SIG-M5 (cell line): ENCODE results near the gene PHF2.
"Not testable (repeated sequence)": the region's sequence is repeated elsewhere in the genome, so short reads cannot be mapped to it uniquely, and the experiment has no call there.

Source experiments
- DNase-seq: peaks from one replicate; lab custom pipeline; 2025; lab: John Stamatoyannopoulos, UW

PHF2 gene

DNA sequence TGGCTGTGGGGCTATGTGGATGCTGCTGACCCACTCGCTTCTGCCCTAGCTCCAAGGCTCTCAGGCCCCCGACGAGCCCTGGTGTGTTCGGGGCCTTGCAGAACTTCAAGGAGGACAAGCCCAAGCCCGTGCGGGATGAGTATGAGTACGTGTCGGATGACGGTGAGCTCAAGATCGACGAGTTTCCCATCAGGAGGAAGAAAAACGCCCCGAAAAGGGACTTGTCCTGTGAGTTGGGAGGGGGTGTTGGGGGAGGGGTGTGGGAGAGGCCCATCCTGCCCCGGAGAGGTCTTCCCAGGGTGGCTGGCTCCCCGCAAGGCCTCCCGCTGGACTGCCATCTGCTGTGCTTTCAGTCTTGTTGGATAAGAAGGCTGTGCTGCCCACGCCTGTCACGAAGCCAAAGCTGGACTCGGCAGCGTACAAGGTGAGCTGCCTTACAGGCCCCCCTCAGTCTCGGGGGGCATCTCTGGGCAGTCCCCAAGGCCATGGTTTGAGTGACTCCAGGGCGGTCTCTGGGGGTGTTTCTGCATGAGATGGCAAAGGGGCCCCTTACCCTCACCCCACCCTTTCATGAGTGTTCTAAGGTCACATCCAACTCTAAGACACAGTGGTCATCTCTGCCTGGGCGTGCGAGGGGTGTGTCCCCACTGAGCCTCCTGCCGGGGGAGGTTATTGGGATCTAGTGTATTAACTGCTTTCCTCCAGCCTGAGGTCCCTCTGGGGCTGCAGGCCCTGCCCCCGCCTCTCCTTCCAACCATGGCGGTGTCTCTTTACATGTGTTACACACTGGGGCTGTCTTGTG lies 89.5 kb downstream of the PHF2 start:
- no peak for DNase-seq

DNA sequence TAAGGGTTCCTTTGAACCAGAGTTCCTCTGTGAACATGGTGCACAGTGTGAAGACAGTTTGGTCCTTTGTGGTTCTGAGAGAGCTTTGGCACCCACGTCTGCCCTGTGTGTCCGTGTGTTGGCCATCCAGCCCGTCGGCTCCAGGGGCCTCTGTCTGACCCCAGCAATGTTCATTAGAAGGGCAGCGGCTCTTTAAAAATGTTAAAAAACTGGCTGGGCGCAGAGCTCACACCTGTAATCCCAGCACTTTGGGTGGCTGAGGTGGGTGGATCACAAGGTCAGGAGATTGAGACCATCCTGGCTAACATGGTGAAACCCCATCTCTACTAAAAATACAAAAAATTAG lies 90.0 kb downstream of the PHF2 start:
- DNase-seq = not testable (repeated sequence)

DNA sequence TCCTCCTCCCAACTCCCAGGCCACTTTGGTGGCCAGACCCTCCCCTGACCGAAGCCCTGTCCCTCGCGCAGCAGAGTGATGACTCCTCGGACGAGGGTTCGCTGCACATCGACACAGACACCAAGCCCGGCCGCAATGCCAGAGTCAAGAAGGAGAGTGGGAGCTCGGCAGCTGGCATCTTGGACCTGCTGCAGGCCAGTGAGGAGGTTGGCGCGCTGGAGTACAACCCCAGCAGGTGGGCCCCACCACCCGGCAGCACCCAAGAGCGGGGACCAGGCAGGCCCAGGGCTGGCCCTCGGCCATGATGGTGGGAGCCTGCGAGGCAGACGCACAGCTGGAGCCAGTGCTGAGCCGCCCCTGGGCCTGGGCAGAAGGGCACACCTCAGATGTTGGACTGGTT lies 90.6 kb downstream of the PHF2 start:
- no peak for DNase-seq

DNA sequence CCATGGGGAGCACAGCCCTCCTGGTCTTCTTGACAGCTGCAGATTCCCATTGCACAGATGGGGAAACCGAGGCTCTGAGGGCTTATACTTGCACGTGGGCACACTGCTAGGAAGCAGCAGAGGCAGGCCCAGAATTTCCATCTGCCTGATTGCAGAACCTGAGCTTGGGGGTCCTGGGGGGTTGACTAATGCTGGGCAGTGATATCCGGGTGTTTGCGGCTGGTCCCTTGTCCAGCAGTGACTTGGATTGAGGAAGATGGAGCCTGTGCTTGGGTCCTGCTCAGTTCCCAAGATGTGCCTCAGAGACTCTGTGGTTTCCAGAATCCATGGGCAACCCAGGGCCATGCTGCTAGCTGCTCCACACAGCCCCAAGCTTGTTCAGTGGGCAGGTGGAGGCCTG lies 91.2 kb downstream of the PHF2 start:
- no peak for DNase-seq

DNA sequence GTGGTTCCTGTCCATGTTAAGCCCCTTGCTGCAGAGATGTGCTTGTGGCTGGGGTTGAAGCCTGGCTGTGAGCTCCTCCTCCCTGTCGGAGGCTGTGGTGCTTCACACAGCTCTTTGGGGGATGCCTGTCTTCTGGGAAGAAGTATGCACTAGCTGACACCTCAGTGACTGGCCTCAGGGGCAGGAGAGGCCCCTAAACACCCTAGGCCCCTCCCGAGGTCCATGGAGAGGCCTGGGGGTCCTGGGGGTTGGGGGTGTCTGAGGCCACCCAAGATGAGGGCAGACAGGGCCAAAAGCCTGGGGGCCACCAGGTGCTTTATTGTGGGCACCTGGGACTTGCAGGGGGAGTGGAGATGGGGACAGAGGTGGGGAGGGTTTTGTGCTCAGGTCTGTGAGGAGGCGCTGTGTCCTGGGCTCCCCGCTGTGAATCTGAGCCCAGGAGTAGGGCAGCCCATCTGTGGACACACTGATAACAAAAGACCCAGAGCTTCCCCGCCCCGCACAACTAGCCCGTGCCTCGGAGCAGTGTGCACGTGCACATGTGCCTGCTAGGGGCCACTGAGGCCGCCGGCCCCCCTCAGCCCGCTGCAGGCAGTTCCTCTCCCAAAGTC lies 92.0 kb downstream of the PHF2 start:
- no peak for DNase-seq

DNA sequence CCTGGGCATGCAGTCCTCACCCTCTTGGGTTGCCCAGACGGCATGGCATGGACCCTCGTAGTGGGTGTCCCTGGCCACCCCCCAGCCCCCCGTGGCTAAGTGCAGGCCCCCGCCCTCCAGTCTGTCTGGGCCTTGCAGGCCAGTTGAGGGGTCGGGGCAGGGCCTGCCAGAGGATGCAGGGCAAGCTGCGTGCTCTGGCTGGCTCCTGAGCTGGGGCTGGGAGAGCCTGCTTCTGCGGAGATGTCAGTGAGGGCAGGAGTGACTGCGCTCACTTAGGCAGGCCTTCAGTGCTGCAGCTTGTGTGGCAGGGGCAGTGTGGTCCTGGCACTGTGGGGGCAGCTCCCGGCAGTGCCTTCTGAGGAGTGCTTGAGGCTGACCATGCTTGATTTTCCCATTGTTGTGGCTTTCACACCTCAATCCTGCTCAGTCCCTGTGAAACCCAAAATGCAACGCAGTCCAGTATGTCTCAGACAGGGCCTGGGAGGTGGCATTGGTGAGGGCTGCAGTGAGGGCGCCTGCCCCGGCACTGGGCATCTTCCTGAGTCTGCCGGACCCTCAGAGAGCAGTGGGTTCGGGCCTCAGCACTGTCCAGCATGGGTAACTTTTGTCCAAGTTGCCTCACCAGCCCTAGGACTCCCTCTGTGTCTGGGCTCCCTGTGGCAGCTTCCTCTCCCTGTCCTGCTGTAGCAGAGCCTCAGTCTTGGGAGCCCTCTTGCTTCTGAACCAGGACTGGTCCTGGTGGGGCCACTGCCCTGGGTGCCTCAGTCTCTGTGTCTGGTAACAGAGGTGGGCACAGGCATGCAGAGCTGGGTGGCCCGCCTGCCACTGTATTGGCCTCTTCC lies 93.0 kb downstream of the PHF2 start:
- no peak for DNase-seq

DNA sequence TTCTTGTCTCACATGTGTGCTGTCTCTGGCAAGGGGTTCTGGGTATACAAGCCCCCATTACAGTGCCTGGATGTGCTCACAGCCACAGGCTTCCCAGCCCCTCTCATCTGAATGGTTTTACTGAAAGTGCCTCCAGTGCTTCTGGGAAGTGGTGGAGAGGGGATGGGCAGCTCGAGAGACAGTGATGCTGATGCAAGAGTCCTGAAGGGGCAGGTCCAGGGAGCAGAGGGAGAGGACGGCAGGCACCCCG lies 93.5 kb downstream of the PHF2 start:
- no peak for DNase-seq

DNA sequence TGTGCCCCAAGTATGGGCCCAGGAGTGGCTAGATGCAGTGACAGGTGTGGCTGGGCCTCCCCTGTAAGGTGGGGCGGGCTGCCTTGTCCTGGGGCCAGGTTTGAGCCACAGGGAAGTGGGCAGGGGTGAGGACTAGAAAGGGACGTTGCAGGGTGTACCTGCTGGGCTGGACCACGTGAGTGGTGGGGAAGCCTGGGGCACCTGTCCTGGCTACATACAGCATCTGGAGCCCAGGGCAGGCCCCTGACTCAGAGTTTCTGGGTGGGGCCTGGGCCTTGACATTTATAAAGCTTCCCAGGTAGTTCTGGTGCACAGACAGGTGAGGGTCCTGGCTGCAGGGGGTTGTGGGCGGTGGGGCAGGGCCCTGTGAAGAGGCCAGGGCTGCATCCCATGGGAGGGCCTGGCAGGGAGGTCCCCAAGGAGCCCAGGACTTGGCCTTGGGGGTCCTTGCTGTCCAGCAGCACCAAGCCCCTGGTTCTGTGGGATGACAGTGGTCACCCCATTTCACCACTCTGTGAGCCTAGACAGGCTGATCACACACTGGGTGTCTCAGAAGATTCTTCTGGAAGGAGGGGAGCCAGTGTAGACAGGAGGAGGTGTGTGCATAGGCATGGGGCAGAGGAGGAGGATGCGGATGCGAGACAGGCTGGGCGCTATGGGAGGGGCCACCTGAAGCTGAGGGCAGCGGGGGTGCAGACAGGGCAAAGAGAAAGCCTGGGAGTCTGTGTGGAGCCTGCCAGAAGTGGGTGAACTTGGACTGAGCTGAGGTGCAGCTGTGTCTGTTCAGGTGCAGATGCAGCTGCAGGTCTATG lies 94.0 kb downstream of the PHF2 start:
- DNase-seq = no peak

DNA sequence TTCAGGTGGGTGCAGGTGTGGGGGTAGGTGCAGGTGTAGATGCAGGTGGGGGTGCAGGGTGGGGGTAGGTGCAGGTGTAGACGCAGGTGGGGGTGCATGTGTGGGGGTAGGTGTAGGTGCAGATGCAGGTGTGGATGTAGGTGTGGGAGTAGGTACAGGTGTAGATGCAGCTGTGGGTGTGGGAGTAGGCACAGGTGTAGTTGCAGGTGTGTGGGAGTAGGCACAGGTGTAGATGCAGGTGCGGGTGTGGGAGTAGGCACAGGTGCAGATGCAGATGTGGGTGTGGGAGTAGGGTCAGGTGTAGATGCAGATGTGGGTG lies 94.6 kb downstream of the PHF2 start:
- DNase-seq = no peak

DNA sequence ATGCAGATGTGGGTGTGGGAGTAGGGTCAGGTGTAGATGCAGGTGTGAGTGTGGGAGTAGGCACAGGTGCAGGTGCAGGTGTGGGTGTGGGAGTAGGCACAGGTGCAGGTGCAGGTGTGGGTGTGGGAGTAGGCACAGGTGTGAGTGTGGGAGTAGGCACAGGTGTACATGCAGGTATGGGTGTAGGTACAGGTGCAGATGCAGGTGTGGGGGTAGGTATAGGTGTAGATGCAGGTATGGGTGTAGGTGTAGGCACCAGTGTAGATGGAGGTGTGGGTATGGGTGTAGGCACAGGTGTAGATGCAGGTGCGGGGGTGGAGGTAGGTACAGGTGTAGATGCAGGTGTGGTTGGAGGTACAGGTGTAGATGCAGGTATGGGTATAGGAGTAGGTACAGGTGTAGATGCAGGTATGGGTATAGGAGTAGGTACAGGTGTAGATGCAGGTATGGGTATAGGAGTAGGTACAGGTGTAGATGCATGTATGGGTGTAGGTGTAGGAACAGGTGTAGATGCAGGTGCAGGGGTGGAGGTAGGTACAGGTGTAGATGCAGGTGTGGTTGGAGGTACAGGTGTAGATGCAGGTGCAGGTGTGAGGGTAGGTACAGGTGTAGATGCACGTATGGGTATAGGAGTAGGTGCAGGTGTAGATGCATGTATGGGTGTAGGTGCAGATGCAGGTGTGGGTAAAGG lies 96.1 kb downstream of the PHF2 start:
- not testable (repeated sequence) for DNase-seq

DNA sequence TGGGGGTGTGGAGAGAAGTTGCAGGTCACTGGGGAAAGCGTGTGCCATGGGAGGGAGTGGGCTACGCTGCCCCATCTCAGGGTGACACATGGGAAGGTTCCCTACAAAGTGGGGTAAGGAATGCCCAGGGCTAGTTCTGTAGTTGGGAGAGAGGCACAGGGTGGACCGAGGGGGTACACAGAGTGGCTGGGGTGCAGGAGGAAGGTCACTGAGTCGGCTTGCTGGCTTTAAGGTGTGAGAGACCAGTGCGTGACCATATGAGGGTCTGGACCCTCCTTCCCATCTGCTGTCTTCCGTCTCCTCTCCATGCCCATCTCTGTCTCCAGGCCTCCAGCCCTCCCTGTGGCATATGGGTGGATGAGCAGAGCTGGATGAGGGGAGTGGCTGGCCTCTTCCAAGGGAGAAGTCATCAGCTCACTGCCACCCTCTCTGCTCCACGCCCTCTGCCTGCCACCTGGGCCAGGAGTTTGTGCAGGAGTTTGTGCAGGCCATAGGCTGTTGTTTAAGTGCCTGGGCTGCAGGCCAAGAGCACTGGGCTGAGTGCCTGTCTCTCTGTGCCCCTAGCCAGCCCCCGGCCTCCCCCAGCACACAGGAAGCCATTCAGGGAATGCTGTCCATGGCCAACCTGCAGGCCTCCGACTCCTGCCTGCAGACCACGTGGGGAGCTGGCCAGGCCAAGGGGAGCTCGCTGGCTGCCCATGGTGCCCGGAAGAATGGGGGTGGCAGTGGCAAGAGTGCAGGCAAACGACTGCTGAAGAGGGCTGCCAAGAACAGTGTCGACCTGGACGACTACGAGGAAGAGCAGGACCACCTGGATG lies 96.8 kb downstream of the PHF2 start:
- DNase-seq = no peak

DNA sequence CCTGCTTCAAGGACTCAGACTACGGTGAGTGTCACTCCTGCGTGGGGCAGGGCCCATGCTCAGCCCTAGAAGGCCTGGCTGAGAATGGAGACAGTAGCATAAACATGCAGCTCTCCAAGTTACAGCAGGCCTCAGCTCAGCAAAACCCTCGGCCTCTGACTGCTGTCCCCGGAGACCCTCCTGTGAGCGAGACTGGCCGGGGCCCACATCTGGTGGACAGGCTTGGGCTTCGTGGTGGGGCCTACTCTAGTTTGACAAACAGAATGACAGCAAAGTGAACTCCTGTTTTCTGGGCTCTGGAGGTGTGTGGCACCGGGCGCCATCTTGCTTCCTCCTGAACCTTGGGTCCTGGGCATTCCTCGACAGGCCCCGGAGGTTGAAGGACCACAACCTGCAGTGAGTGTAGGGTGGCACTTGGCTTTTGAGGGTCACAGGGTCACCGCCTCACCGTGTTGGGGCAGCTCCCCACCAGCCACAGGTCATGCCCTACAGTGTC lies 97.5 kb downstream of the PHF2 start:
- no peak for DNase-seq

DNA sequence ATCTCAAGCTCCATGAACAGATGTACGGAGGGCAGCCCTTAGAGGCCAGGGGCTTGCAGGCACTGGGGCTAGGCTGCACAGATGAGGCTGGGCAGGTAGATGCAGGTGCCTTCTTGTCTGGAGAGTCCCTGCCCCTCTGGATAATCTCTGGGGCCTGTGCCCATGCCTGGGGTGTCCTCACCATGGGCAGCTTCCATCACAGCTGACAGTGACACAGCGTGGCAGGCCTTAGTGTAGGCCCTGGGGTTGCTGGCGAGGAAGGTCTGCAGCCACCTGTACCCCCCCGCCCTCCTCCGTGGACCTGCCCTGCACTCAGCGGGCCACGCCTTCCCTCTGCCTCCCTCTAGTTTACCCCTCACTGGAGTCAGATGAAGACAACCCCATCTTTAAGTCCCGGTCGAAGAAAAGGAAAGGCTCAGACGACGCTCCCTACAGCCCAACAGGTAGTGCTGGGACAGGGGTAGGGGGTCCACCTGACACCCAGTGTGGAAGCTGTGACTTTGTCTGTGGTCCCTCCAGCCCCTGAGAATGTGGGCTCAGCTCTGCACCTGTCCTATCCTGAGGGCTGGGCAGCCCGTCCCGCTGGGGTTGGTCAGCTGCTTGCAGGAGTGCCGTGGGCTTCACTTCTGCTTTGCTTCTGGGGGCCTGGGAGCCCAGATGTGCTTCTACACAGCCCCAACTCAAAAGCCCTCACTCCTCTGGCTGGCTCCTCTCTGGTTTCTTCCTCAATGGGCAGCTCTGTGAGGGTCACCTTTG lies 98.4 kb downstream of the PHF2 start:
- no peak for DNase-seq

DNA sequence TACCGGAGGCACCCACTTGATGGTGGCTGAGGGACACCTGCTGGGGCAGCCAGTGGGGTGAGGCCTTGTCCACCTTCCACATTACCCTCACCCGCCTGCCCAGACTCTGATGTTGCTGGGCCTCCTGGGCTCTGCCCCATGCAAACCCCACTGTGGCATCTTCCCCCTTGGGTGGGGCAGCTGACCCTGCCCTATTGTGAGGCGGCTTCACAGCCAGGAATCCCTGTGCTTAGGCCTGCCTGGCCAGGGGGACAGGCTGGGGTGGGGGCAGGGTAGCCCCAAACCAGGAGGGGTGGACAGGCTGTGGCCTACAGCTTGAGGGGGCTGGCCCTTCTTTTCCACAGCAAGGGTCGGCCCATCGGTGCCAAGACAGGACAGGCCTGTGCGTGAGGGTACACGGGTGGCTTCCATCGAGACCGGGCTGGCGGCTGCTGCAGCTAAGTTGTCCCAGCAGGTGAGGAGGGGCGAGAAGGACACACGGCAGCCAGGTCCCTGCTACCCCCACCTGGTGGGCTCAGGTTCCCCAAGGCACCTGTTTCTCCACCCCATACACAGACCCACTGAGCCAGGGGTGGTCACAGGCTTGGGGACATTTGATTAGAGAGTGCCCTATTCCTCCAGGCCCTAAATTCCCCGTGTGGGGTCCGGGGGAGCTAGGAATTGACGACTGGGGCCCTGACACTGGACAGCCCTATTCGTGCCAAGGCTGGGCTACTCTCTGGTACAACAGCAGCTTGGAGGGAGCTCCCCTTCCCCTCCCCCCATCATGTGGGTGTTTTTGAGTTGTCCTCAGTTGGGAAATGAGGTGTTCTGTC lies 99.2 kb downstream of the PHF2 start:
- no peak for DNase-seq

DNA sequence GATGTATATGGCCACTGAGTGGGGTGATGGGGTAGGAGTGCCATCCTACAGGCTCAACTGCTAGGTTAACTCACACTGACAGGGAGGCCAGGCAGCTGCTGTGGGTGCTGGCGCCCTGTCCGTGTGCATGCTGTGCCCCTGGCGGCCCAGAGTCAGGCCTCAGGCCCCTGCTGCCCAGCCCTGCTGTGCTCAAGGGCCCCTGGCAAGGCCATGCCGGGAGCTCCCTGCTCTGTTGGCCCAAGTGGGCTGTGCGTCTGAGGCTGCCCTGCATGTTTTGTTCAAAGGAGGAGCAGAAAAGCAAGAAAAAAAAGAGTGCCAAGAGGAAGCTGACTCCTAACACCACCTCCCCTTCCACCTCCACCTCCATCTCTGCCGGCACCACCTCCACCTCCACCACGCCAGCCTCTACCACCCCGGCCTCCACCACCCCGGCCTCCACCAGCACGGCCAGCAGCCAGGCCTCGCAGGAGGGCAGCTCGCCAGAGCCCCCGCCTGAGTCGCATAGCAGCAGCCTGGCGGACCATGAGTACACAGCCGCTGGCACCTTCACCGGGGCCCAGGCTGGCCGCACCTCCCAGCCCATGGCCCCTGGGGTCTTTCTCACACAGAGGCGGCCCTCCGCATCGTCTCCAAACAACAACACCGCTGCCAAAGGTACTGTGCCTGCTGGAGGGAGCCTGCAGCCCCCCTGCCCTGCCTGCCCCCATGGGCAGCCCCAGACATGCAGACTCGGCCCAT lies 100.1 kb downstream of the PHF2 start:
- no peak for DNase-seq

DNA sequence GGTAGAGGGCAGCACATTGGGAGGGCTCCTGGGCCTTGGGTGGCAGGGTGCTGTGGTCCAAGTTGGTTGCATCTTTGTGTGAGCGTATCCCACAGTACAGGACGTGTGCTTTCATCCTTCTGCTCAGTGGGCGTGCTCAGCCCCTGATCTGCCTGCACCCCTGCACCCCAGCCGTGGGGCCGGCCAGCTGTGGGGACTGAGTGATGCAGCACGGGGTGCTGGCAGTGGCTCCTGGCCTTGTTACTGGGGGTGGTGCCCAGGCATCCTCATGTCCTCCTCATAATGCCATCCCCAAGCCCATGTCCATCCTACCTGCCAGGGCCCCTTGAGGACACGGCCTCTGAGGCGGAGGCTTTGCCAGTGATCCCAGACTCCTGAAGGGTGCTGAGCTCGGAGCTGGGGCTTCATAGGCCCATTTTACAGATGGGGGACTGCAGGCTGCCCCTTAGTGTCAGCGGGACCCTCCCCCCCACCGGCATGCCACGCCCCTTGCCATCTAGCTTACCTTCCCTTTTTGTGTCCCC lies 100.7 kb downstream of the PHF2 start:
- DNase-seq = no peak

DNA sequence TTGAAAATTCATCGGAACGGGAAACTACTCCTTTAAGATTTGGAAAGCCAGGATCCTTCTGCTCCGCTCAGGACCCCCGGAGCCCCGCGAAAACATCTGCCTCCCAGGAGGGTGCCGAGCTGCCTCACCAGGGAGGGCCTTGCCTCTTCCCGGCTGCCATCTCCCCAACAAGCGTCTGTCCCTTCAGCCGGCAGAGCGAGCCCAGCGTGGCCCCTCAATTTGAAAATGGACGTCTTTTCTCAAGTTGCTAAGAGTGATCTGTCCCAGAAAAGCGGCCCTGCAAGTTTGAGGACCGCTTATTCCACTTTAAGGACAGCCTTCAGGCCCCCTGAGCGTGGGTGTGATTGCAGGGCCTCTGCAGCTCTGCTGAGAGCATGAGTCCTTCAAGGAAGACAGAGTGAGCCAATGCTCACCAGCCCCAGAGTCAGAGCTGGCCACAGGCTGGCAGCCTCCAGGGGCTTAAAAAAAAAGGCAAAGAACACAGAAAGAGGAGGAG lies 101.3 kb downstream of the PHF2 start:
- DNase-seq = no peak
